Measurements from ENCODE around the gene TBC1D2B.
"Not testable (repeated sequence)": the region's sequence is repeated elsewhere in the genome, so short reads cannot be mapped to it uniquely, and the experiment has no call there.

The TBC1D2B gene

DNA sequence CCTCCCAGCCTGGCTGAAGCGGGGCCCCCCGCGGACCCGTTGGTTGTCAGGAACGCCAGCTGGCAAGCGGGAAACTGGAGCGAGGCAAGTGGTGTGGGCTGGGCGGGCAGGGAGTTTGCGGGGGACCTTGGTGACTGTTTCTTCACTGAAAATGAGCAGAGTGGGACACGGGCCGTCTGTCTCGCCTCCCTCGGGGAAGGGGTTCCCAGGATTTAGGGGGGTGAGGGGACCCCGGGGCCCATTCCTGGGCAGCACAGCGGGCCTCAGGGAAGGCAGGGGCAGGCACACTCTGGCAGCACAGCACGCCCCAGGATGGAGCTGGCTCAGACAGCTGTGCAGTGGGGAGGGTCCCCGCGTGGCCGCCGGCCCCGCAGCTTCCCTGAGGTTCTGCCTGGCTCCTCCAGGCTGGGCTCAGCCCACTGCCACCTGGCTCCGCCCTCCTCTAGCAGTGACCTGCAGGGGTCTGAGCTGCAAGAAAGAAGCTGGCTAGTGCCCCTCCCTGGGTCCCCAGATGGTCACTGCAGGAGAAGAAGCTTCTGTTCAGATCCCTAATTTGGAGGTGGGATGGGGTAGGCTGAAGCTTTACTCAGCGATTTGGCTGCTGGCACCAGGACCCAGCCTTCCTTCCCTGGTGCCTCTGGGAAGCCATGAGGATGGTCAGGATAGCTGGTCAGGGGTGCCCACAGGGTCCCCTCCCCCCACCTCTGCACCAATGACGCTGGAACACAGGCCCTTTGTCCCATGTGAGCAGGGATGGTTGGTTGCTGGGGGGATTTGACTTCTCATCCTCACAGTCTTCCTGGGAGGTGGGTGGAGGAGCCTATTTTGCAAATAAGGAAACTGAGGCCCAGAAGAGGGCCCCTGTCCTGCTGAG is 90.4 kb downstream of the TBC1D2B start:
- Histone ChIP-seq H3K9ac (ENCODE audit: low read length) (no peak overlapping the region), H3K9me3 (ENCODE audit: low read length) (no peaks in the 10 kb centered on the region), H3K27me3 (ENCODE audit: control insufficient read depth in 1 of 2, insufficient read depth in 2 of 2, low read length in 2 of 2) (no peaks in the 10 kb centered on the region), H3K4me3 (ENCODE audit: low read depth in 1 of 2, low read length in 2 of 2) (no peak overlapping the region), H3K36me3 (ENCODE audit: insufficient read depth, low read length) (no peaks in the 10 kb centered on the region), H3K27ac (ENCODE audit: low read depth, low read length) (no peak overlapping the region), H3K4me1 (ENCODE audit: insufficient read depth, low read length) (peaks cover 28% of the 10 kb centered on the region)

DNA sequence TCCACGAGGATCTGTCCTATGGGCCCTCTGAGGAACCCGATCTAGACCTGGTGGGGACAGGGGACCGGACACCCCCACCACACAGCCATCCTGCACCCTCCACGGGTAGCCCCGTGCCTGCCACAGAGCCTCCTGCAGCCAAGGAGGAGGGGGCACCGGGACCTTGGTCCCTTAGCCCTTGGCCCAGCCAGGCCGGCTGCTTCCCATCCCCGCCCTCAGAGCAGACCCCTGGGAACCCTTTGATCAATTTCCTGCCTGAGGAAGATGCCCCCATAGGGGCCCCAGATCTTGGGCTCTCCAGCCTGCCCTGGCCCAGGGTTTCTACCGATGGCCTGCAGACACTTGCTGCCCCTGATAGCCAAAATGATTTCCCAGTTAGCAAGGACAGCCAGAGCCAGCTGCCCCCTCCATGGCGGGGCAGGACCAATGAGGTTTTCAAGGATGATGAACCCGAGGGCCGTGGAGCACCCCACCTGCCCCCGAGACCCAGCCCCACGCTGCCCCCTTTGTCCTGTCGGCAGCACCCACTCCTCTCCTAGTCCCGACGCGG is 91.5 kb downstream of the TBC1D2B start:
- H3K27me3 ChIP-seq (ENCODE audit: control insufficient read depth in 1 of 2, insufficient read depth in 2 of 2, low read length in 2 of 2) = no peaks in the 10 kb centered on the region
- H3K9ac ChIP-seq (ENCODE audit: low read length) = no peak overlapping the region
- no peak overlapping the region for H3K27ac ChIP-seq (ENCODE audit: low read depth, low read length)
- H3K36me3 ChIP-seq (ENCODE audit: insufficient read depth, low read length) = no peaks in the 10 kb centered on the region
- peaks cover 17% of the 10 kb centered on the region for H3K4me1 ChIP-seq (ENCODE audit: insufficient read depth, low read length)
- no peaks in the 10 kb centered on the region for H3K9me3 ChIP-seq (ENCODE audit: low read length)
- no peak overlapping the region for H3K4me3 ChIP-seq (ENCODE audit: low read depth in 1 of 2, low read length in 2 of 2)

DNA sequence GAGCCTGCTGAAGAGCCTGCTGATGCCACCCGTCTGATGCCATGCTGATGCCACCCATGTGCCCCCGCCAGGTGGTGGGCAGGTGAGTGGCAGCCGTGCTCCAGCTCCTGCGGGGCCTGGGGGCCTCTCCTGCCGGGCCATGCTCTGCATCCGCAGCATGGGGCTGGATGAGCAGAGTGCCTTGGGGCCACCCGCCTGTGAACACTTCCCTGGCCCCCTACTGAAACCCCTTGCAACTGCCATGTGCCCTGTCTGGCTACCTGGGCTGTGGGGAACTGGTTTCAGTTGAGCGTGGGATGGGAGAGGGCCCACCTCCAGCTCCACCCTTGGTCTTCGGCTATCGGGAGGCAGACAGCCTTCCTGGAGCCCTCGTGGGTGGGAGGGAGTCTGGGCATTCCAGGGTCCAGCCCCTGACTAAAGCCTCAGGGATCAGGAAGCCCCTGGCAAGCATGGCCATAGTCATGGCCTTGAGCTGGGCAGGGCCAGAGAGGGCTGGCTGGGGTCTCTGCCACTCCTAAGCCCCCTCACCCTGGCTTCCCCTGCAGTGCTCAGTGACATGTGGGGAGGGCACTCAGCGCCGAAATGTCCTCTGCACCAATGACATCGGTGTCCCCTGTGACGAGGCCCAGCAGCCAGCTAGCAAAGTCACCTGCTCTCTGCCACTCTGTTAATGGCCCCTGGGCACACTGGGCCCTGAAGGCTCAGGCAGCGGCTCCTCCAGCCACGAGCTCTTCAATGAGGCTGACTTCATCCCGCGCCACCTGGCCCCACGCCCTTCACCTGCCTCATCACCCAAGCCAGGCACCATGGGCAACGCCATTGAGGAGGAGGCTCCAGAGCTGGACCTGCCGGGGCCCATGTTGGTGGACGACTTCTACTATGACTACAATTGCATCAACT is 92.2 kb downstream of the TBC1D2B start:
- Histone ChIP-seq H3K4me3 (ENCODE audit: low read depth in 1 of 2, low read length in 2 of 2) (no peak overlapping the region), H3K36me3 (ENCODE audit: insufficient read depth, low read length) (no peaks in the 10 kb centered on the region), H3K4me1 (ENCODE audit: insufficient read depth, low read length) (peaks cover 9% of the 10 kb centered on the region), H3K9me3 (ENCODE audit: low read length) (no peaks in the 10 kb centered on the region), H3K9ac (ENCODE audit: low read length) (no peak overlapping the region), H3K27me3 (ENCODE audit: control insufficient read depth in 1 of 2, insufficient read depth in 2 of 2, low read length in 2 of 2) (no peaks in the 10 kb centered on the region), H3K27ac (ENCODE audit: low read depth, low read length) (no peak overlapping the region)

DNA sequence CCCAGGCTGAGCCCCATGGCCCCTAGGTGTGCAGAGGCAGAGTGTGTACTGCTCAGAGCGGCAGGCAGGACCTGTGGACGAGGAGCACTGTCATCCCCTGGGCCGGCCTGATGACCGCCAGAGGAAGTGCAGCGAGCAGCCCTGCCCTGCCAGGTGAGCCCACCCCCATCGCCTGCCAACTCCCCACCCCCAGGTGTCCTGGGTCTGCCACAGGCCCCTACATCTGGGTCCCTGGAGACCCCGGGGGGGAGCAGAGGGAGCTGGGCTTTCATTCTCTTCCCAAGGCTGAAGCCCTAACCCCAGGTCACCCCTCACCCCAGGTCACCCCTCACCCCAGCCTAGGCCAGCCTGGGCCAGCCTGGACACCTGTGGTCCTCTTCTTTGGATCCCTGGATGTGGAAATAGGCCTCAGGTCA is 93.1 kb downstream of the TBC1D2B start:
- no peaks in the 10 kb centered on the region for H3K9me3 ChIP-seq (ENCODE audit: low read length)
- no peak overlapping the region for H3K4me3 ChIP-seq (ENCODE audit: low read depth in 1 of 2, low read length in 2 of 2)
- no peaks in the 10 kb centered on the region for H3K27me3 ChIP-seq (ENCODE audit: control insufficient read depth in 1 of 2, insufficient read depth in 2 of 2, low read length in 2 of 2)
- H3K27ac ChIP-seq (ENCODE audit: low read depth, low read length) = no peak overlapping the region
- no peak overlapping the region for H3K9ac ChIP-seq (ENCODE audit: low read length)
- H3K4me1 ChIP-seq (ENCODE audit: insufficient read depth, low read length) = peaks cover 5% of the 10 kb centered on the region
- no peaks in the 10 kb centered on the region for H3K36me3 ChIP-seq (ENCODE audit: insufficient read depth, low read length)

DNA sequence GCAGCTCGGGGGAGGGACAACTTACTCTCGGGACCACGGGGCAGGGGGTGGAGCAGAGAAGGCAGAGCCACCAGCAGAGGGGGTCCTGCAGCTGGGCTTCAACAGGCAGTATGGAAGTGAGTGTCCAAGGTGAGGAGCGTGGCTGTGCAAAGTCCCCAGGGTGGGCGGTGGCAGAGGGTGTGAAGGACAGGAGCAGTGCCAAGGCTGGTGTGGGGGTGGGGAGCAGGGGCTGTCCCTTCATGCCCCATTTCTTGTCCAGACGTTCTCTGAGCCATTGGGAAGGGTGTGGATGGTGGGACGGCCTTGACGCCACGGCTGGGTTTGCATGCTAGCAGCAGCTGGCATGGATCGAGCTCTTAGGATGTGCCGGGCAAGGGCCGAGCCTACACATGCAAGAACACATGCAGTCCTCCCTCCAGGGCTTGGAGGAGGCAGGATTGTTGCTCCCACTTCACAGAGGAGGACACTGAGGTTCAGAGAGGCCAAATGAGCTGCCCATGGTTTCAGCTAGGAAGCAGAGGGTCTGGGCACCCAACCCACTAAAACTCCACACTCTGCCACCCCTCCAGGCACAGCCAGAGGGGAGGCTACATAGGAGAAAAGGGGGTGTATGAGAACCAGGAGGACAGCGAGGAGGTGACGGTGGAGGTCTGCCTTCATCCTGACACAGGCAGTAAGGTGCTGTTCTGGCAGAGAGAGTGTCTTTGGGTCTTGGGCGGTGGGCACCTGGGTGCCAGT is 93.6 kb downstream of the TBC1D2B start:
- H3K9me3 ChIP-seq (ENCODE audit: low read length) = no peaks in the 10 kb centered on the region
- peaks cover 5% of the 10 kb centered on the region for H3K4me1 ChIP-seq (ENCODE audit: insufficient read depth, low read length)
- H3K36me3 ChIP-seq (ENCODE audit: insufficient read depth, low read length) = no peaks in the 10 kb centered on the region
- no peak overlapping the region for H3K9ac ChIP-seq (ENCODE audit: low read length)
- H3K27me3 ChIP-seq (ENCODE audit: control insufficient read depth in 1 of 2, insufficient read depth in 2 of 2, low read length in 2 of 2) = no peaks in the 10 kb centered on the region
- H3K27ac ChIP-seq (ENCODE audit: low read depth, low read length) = no peak overlapping the region
- no peak overlapping the region for H3K4me3 ChIP-seq (ENCODE audit: low read depth in 1 of 2, low read length in 2 of 2)

DNA sequence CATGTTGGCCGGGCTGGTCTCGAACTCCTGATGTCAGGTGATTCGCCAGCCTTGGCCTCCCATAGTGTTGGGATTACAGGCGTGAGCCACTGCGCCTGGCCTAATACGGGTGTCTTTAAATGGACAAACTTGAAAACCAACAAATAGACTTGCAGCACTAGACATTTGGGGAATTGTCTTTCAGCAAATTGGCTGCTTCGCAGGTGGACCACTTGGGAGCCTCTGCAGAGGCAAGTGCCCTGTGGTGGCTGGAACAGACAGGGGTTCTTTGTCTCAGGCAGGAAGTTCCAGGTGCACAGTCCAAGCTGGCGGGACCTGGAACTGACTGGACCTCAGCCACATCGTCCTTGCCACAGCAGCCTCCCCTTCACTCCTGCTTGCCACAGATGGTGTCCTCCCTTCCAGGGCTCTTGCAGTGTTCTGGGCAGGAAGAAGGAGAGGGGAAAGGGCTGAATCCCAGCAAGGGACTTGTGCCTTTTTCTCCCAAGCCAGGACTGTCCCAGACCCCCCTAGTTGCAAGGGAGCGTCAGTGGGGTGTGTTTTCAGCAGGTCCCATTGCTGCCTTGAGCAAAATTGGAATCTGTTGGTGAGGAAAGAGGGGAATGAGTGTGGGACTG is 94.3 kb downstream of the TBC1D2B start:
- Histone ChIP-seq H3K36me3 (ENCODE audit: insufficient read depth, low read length) (no peaks in the 10 kb centered on the region), H3K4me3 (ENCODE audit: low read depth in 1 of 2, low read length in 2 of 2) (no peak overlapping the region), H3K9ac (ENCODE audit: low read length) (no peak overlapping the region), H3K4me1 (ENCODE audit: insufficient read depth, low read length) (peaks cover 5% of the 10 kb centered on the region), H3K9me3 (ENCODE audit: low read length) (no peaks in the 10 kb centered on the region), H3K27ac (ENCODE audit: low read depth, low read length) (no peak overlapping the region), H3K27me3 (ENCODE audit: control insufficient read depth in 1 of 2, insufficient read depth in 2 of 2, low read length in 2 of 2) (no peaks in the 10 kb centered on the region)

DNA sequence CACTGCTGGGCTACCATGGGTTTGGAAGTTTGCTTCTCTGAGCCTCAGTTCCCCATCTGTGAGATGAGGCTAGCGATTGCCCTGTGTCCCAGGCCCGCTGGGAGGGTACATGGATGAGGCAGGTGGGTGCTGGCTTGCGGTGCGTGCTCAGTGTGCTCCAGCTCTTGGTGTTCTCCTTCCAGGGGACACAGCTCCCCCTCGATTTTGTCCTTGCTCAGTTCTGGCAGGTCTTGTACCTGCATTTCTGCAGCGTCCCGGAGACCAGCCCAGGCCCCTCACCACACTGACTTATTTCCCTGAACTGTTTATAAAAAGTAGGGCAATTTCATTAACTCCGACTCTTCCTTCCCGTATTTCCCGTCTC is 95.4 kb downstream of the TBC1D2B start:
- Histone ChIP-seq H3K9ac (ENCODE audit: low read length) (no peak overlapping the region), H3K27me3 (ENCODE audit: control insufficient read depth in 1 of 2, insufficient read depth in 2 of 2, low read length in 2 of 2) (no peaks in the 10 kb centered on the region), H3K27ac (ENCODE audit: low read depth, low read length) (no peak overlapping the region)

DNA sequence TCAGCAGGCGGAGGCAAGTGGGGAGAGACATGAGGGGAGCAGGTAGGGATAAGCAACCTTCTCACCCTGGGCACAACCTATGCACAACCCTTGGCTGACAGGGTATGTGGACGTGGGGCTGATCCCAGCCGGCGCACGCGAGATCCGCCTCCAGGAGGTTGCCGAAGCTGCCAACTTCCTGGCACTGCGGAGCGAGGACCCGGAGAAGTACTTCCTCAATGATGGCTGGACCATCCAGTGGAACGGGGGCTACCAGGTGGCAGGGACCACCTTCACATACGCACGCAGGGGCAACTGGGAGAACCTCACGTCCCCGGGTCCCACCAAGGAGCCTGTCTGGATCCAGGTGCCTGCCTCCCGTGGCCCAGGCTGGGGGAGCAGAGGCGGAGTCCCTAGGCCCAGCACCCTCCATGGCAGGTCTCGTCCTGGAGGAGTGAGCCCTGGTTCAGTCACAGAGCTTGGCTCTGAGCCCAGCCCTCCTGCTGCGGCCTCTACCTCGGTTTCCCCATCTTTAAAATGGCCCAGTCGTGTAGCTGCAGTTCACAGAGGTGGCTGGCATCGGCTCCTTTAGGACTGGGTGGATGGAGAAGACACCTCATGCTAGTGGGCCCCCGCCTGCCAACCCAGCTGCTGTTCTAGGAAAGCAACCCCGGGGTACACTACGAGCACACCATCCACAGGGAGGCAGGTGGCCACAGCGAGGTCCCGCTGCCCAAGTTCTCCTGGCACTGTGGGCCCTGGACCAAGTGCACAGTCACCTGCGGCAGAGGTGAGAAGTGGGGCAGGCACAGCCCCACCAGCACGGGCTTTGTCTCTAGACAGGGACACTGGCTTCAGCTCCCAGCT is 96.0 kb downstream of the TBC1D2B start:
- Histone ChIP-seq H3K4me1 (ENCODE audit: insufficient read depth, low read length) (no peaks in the 10 kb centered on the region), H3K27me3 (ENCODE audit: control insufficient read depth in 1 of 2, insufficient read depth in 2 of 2, low read length in 2 of 2) (no peaks in the 10 kb centered on the region), H3K36me3 (ENCODE audit: insufficient read depth, low read length) (no peaks in the 10 kb centered on the region), H3K27ac (ENCODE audit: low read depth, low read length) (no peak overlapping the region), H3K9me3 (ENCODE audit: low read length) (no peaks in the 10 kb centered on the region), H3K4me3 (ENCODE audit: low read depth in 1 of 2, low read length in 2 of 2) (no peak overlapping the region), H3K9ac (ENCODE audit: low read length) (no peak overlapping the region)

More for the DNA sequence above, 95.4 kb downstream of the TBC1D2B start:
- H3K4me3 ChIP-seq (ENCODE audit: low read depth in 1 of 2, low read length in 2 of 2) = no peak overlapping the region
- H3K36me3 ChIP-seq (ENCODE audit: insufficient read depth, low read length) = no peaks in the 10 kb centered on the region
- no peaks in the 10 kb centered on the region for H3K9me3 ChIP-seq (ENCODE audit: low read length)
- H3K4me1 ChIP-seq (ENCODE audit: insufficient read depth, low read length) = peaks cover 2% of the 10 kb centered on the region

DNA sequence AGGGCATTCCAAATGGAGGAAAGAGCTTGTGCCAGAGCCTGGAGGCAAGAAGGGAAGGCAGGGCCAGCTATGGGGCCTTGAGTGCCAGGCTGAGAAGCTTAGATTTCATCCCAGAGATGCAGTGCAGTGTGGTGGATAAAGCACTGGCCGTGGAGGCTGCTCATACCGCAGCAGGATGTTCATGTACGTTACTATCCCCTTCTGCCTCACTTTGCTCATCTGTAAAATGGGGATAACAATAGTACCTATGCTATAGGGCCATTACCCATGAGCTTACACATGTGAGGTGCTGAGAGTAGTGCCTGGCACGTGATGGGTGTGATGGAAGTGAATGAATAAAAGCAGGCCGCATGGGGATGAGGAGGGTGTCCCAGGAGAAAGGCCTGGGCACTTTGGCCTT is 96.8 kb downstream of the TBC1D2B start:
- not testable (repeated sequence) for H3K36me3 ChIP-seq (ENCODE audit: insufficient read depth, low read length); H3K9ac ChIP-seq (ENCODE audit: low read length); H3K27ac ChIP-seq (ENCODE audit: low read depth, low read length); H3K9me3 ChIP-seq (ENCODE audit: low read length); H3K27me3 ChIP-seq (ENCODE audit: control insufficient read depth in 1 of 2, insufficient read depth in 2 of 2, low read length in 2 of 2); H3K4me3 ChIP-seq (ENCODE audit: low read depth in 1 of 2, low read length in 2 of 2); H3K4me1 ChIP-seq (ENCODE audit: insufficient read depth, low read length)

DNA sequence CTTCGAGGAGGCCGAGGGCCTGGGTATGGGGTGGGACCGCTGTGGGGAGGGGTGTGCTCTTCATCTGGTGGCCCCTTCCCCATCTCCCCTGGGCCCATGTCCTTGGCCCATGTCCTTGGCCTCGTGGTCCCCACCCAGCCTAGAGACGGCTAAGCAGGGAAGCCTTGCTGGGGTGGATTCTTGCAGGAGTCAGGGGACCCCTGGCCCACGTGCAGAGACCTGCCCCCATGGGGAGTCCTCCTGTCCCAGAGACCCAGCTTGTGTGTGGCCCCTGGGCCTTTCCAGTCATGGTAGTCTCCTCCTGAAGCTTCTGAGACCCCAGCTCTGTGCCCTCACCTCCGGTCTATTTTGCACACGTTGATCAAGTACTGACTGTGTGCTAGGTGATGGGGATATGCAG is 97.4 kb downstream of the TBC1D2B start:
- no peaks in the 10 kb centered on the region for H3K9me3 ChIP-seq (ENCODE audit: low read length)

More for the DNA sequence above, 97.4 kb downstream of the TBC1D2B start:
- Histone ChIP-seq H3K4me3 (ENCODE audit: low read depth in 1 of 2, low read length in 2 of 2) (no peak overlapping the region), H3K9ac (ENCODE audit: low read length) (no peak overlapping the region), H3K27me3 (ENCODE audit: control insufficient read depth in 1 of 2, insufficient read depth in 2 of 2, low read length in 2 of 2) (no peaks in the 10 kb centered on the region), H3K36me3 (ENCODE audit: insufficient read depth, low read length) (no peaks in the 10 kb centered on the region), H3K27ac (ENCODE audit: low read depth, low read length) (no peak overlapping the region), H3K4me1 (ENCODE audit: insufficient read depth, low read length) (peaks cover 8% of the 10 kb centered on the region)
